Suprapubic skin (tissue), 4 donors: ENCODE measurements around the gene ACE.

ENCODE experiments used
- EP300 ChIP-seq: sonication (generic); formaldehyde crosslinking; IDR thresholded peaks from one replicate; pipeline ENCODE4 v1.6.1; 2017; ENCODE audit warnings: antibody characterized with exemption
- POLR2A ChIP-seq, 2 donors: fragments of 450-650 bp; IDR thresholded peaks; one replicate each; pipeline ENCODE4 v1.6.1; 2017; ENCODE audit warnings: antibody characterized with exemption in 2 of 2, mild to moderate bottlenecking in 2 of 2, moderate library complexity in 2 of 2
- POLR2AphosphoS5 ChIP-seq, 3 donors: sonication (generic); formaldehyde crosslinking; IDR thresholded peaks; one replicate each; pipeline ENCODE4 v1.6.1; 2017; ENCODE audit warnings: antibody characterized with exemption in 3 of 3
- TF ChIP-seq, protein P1 (sequence below), 2 donors: fragments of 200-600 bp in 1 of 2; fragments of 450-650 bp in 1 of 2; sonication (generic) in 1 of 2; IDR thresholded peaks; one replicate each; pipeline ENCODE4 v1.5.1; 2016 to 2019; ENCODE audit warnings: antibody characterized with exemption in 2 of 2, mild to moderate bottlenecking in 1 of 2, moderate library complexity in 1 of 2

DNA sequence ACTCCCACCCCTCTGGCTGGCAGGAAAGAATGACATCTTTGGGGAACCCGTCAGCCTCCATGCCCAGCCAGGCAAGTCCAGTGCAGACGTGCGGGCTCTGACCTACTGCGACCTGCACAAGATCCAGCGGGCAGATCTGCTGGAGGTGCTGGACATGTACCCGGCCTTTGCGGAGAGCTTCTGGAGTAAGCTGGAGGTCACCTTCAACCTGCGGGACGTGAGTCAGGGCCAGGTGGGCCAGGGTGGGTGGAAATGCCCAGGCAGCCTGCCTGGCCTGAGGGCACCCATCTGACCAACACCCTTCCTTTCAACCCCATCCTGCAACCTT lies 65.3 kb downstream of the ACE start:
- TF ChIP-seq, protein P1, sequence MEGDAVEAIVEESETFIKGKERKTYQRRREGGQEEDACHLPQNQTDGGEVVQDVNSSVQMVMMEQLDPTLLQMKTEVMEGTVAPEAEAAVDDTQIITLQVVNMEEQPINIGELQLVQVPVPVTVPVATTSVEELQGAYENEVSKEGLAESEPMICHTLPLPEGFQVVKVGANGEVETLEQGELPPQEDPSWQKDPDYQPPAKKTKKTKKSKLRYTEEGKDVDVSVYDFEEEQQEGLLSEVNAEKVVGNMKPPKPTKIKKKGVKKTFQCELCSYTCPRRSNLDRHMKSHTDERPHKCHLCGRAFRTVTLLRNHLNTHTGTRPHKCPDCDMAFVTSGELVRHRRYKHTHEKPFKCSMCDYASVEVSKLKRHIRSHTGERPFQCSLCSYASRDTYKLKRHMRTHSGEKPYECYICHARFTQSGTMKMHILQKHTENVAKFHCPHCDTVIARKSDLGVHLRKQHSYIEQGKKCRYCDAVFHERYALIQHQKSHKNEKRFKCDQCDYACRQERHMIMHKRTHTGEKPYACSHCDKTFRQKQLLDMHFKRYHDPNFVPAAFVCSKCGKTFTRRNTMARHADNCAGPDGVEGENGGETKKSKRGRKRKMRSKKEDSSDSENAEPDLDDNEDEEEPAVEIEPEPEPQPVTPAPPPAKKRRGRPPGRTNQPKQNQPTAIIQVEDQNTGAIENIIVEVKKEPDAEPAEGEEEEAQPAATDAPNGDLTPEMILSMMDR (IDR thresholded peaks at IDR 0.05) = no peak
- TF ChIP-seq POLR2A (IDR thresholded peaks at IDR 0.05) (no peak), POLR2AphosphoS5 (IDR thresholded peaks at IDR 0.05) (no peak), EP300 (no peak)
